GM13976 (cell line): Measurements from ENCODE around the gene RPAIN.

Experiments
- DNase-seq: peaks from one replicate; pipeline ENCODE4 v3.0.0; 2012; ENCODE audit warnings: low spot score
- in situ Hi-C: fragments of 300-500 bp; cut with MboI; formaldehyde crosslinking; loops from one replicate; pipeline ENCODE4 v1.12.0; 2022; ENCODE audit warnings: low sequenced_read_pairs, mixed read lengths, inconsistent platforms; ENCODE audit not compliant: unreplicated experiment
- TF ChIP-seq, protein P1 (sequence below): IDR thresholded peaks from 2 replicates; pipeline ENCODE4 v1.5.1; 2012; ENCODE audit warnings: borderline replicate concordance, mild to moderate bottlenecking; ENCODE audit not compliant: insufficient read depth; ENCODE audit errors: extremely low read depth, missing control alignments, control extremely low read depth

The RPAIN gene, protein sequence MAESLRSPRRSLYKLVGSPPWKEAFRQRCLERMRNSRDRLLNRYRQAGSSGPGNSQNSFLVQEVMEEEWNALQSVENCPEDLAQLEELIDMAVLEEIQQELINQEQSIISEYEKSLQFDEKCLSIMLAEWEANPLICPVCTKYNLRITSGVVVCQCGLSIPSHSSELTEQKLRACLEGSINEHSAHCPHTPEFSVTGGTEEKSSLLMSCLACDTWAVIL

DNA sequence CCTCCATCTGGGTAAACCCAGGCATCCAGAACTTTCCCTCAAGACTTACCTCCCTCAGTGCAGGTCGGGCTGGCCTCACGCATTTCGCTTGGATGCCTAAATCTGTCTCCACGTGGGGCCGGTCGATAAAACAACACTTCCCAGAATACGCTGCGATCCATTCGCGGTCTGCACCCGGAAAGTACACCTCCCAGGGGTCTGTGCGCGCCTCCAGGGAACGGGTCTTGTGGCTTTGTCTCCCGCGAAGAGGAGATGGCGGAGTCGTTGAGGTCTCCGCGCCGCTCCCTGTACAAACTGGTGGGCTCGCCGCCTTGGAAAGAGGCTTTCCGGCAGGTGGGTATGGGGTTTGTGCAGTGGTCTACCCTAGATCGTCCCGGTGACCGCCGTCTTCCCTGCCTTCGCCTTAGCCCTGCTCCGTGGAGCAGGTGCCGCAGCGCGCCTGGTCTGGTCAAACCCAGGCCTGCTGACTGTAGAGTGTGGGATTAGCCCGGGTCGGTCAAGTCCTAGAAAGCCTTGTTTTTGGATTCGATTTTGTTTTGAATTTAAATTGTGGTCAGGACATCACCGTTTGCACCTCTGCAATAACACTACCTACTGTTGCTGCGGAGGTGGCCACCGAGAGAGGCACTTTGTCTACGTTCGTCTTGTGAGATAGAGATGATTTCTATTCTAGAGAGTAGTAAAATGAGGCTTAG is at the start of gene RPAIN:
TSS of gene RPAIN (plus strand) at position 224 of the 695 bp plus-strand sequence. CDS start at position 253, 29 bp downstream.
- in situ Hi-C loops: loop anchor here (10.0 kb wide), 1 partner anchor 55 kb away; no protein-coding TSS in a partner anchor
- TF ChIP-seq, protein P1, sequence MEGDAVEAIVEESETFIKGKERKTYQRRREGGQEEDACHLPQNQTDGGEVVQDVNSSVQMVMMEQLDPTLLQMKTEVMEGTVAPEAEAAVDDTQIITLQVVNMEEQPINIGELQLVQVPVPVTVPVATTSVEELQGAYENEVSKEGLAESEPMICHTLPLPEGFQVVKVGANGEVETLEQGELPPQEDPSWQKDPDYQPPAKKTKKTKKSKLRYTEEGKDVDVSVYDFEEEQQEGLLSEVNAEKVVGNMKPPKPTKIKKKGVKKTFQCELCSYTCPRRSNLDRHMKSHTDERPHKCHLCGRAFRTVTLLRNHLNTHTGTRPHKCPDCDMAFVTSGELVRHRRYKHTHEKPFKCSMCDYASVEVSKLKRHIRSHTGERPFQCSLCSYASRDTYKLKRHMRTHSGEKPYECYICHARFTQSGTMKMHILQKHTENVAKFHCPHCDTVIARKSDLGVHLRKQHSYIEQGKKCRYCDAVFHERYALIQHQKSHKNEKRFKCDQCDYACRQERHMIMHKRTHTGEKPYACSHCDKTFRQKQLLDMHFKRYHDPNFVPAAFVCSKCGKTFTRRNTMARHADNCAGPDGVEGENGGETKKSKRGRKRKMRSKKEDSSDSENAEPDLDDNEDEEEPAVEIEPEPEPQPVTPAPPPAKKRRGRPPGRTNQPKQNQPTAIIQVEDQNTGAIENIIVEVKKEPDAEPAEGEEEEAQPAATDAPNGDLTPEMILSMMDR: no peak
- peak; percentile 87 for DNase-seq

DNA sequence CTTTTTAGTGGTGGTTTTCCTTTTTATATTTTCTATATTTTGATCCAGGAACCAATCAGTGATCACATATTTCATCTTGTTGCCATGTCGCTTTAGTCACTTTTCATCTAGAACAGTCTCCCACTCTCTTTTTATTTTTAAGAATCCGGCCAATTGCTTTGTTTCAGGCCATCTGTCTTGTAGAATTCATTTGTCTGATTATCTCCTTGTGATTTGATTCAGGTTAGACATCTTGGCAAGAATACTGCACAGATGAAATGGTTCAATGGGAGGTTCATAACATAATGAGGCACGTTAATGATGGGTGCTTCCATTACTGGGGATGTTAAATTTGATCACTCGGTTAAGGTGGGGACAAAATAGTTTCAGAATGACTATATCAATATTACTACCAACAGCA is 49.6 kb upstream of the RPAIN start:
- DNase-seq: no peak
- in situ Hi-C loops: no loop called here
- TF ChIP-seq, protein P1: no peak

DNA sequence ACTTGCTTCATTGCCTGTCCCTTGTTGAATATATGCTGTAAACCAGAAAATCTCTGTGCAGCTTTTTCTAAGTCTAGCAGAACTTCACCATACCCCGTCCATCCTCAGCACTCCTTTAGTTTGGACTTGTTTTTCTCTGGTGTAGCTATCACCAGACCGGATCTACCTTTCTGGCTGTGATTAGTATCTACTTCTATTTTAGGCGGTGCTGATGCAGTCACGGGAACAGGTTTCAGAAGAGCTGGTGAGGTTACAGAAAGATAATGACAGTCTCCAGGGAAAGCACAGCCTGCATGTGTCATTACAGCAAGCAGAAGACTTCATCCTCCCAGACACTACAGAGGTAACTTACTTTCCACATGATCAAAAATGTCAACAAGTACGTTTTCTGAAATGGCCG is 46.9 kb upstream of the RPAIN start:
- TF ChIP-seq, protein P1: no peak
- peak; percentile 49 for DNase-seq
- in situ Hi-C loops: no loop called here

DNA sequence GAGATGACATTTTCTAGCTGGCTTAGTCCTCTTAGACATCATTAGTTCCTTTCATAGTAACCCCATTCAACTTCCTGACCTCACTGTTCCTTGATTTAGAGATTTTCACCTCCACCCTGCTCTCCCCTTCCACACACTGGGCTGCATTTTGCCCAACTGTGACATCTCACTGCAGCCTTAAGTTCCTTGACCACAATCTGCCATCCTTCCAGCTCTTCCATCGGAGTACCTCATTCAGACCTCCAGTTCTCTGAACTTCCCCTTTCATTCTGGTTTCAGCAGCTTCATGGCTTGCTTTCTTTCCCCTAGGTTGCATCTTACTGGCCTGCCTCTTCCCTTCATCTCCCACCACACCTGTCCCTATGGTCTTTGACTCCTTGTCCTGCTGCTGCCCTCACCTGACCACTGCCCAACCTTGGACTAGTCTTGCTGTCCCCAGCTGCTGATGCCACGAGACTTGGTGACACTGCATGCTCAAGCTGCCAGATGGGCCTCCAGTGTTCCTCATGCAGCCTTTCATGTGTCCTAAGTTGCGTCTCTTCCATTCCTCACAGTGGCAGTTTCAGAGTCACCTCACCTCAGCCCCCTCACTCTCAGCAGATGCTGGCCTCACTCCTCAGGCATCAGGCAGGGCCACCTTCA is 41.3 kb upstream of the RPAIN start:
- TF ChIP-seq, protein P1: peak; percentile 7
- in situ Hi-C loops: no loop called here

DNA sequence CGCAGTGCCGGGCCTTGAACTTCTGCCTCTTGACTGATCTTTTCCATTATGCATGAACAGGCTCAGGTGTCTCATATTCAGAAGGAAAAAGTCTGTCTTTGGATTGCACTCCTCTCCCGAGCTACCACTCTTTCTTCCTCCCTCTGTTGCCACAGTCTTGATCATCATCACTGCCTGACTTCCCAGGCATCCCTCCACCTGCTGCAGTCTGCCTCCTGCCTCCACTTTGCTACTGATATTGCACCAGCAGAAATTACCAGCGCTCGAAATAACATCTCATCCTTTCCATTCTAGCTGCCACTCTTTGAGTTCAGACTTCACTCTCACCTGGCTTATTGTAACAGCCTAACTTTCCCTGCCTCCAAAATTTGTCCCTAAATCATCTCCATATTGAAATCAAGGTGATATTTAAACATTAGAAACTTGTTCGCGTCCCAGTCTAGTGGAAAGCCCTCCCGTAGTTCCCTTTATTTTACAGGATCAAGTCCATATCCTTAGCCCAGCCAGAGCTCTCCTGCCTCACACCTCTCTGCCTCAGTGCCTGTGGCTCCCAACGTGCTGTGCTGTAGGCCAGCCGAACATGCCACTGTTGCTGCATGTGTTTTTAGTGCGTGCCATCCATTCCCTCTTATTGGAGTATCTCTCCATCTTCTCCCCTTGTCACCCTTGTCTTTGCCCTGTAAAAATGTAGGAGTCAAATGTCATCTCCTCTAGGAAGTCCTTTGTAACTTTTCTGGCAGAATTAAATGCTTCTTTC is 40.5 kb upstream of the RPAIN start:
- TF ChIP-seq, protein P1: no peak
- in situ Hi-C loops: no loop called here
- DNase-seq: no peak

More for the DNA sequence above, 41.3 kb upstream of the RPAIN start:
- no peak for DNase-seq

DNA sequence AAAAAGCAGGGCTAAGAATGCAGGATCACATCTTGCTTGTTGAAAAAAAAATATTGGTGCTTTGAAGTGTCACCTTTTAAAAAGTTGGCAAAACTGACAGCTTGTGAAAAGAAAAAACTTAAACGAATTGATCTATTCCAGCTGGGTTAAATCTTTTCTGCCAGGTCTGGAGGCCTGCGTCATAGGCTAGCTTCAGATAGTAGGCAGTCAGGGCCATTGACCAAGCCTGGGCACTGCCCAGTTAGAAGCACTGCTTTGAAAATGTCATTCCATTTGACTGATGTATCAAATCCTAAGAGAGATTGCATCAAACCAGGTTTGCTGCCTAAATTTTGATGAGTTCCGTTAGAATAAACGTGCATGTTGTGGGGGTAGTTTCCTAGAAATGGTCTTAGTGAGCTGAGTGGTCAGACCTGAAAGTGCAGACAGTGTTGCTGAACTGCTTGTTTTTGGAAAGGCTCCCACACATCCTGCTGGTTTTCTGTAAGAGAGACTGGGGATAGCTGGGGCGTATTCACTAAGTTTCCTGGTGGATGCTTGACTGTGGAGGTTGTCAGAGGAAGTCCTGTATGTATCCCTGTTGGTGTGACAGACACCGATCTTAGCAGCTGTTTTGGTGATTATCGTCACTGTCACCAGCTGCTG is 39.4 kb upstream of the RPAIN start:
- TF ChIP-seq, protein P1: no peak
- no peak for DNase-seq
- in situ Hi-C loops: no loop called here
